CD14-positive monocyte (primary cell): ENCODE data around the gene FAAP20. TPM values are rescaled to one million over a fixed set of nuclear protein-coding genes. Genes with fewer than 3 reads are reported as not detected.

ENCODE experiments used
- DNase-seq, 3 donors: peaks; one replicate each; pipeline ENCODE4 v3.0.0-alpha.2; 2011 to 2022
- H2AFZ ChIP-seq: 2 replicates; pipeline ENCODE4 v1.6.0; 2012; ENCODE audit warnings: mild to moderate bottlenecking, low read depth, low read length, inconsistent platforms; ENCODE audit not compliant: insufficient read depth, poor library complexity, severe bottlenecking
- H3K27ac ChIP-seq, 2 donors: 1 replicate in 1 of 2; 2 replicates in 1 of 2; pipeline ENCODE4 v1.5.1; 2012 to 2013; ENCODE audit warnings: low read length in 2 of 2, control low read depth in 1 of 2, inconsistent platforms in 1 of 2, low read depth in 1 of 2, mild to moderate bottlenecking in 1 of 2
- H3K27me3 ChIP-seq, 2 donors: one replicate each; pipeline versions ENCODE4 v1.6.0 to v1.6.1; 2011 to 2013; ENCODE audit warnings: low read length in 2 of 2; ENCODE audit not compliant: control insufficient read depth in 2 of 2, insufficient read depth in 2 of 2
- H3K36me3 ChIP-seq, 2 donors: replicated peaks in 1 of 2; 1 replicate in 1 of 2; 2 replicates in 1 of 2; pipeline versions ENCODE4 v1.5.1 to v1.6.1; 2012 to 2013; ENCODE audit warnings: low read length in 2 of 2, control low read depth in 1 of 2, inconsistent platforms in 1 of 2, mild to moderate bottlenecking in 1 of 2; ENCODE audit not compliant: insufficient read depth in 2 of 2, control insufficient read depth in 1 of 2
- H3K4me1 ChIP-seq, 2 donors: 1 replicate in 1 of 2; 2 replicates in 1 of 2; pipeline versions ENCODE4 v1.5.1 to v1.6.1; 2012 to 2013; ENCODE audit warnings: low read length in 2 of 2, control low read depth in 1 of 2, inconsistent platforms in 1 of 2, mild to moderate bottlenecking in 1 of 2, moderate library complexity in 1 of 2; ENCODE audit not compliant: insufficient read depth in 2 of 2, control insufficient read depth in 1 of 2
- H3K4me2 ChIP-seq: replicated peaks from 2 replicates; pipeline ENCODE3; 2012; ENCODE audit warnings: low read length, moderate library complexity, mild to moderate bottlenecking; ENCODE audit not compliant: poor library complexity, severe bottlenecking; ENCODE audit errors: extremely low read depth
- H3K4me3 ChIP-seq, 3 experiments: fragments of 200-600 bp in 1 of 3; sonication (generic) in 1 of 3; replicated peaks in 1 of 3; 1 replicate in 2 of 3; 2 replicates in 1 of 3; pipeline ENCODE4 v1.5.1; 2011 to 2013; ENCODE audit warnings: low read length in 3 of 3, mild to moderate bottlenecking in 3 of 3, control low read depth in 2 of 3, low read depth in 2 of 3, inconsistent platforms in 1 of 3, moderate library complexity in 1 of 3
- H3K79me2 ChIP-seq: 2 replicates; pipeline ENCODE4 v1.6.0; 2012; ENCODE audit warnings: mild to moderate bottlenecking, control low read depth, inconsistent platforms, low read length, moderate library complexity; ENCODE audit not compliant: insufficient read depth
- H3K9ac ChIP-seq: 2 replicates; pipeline ENCODE4 v1.6.0; 2017; ENCODE audit warnings: low read length, mild to moderate bottlenecking; ENCODE audit not compliant: insufficient read depth, poor library complexity, severe bottlenecking
- H3K9me3 ChIP-seq, 2 donors: replicated peaks in 1 of 2; 1 replicate in 1 of 2; 2 replicates in 1 of 2; pipeline versions ENCODE4 v1.5.1 to v1.6.1; 2012 to 2013; ENCODE audit warnings: low read length in 2 of 2, control low read depth in 1 of 2; ENCODE audit not compliant: control insufficient read depth in 1 of 2, insufficient read depth in 1 of 2
- H4K20me1 ChIP-seq: 2 replicates; pipeline ENCODE4 v1.6.0; 2012; ENCODE audit warnings: mild to moderate bottlenecking, low read length, control low read depth, moderate library complexity; ENCODE audit not compliant: insufficient read depth
- H3K27ac Mint-ChIP-seq, 7 donors: one replicate each; pipeline ENCODE4 v1.8.0; 2020; ENCODE audit warnings: mild to moderate bottlenecking in 7 of 7, mixed read lengths in 7 of 7, moderate library complexity in 6 of 7, inconsistent platforms in 2 of 7
- H3K27me3 Mint-ChIP-seq, 3 donors: one replicate each; pipeline ENCODE4 v1.8.0; 2021 to 2022; ENCODE audit warnings: low read depth in 3 of 3, mild to moderate bottlenecking in 3 of 3, mixed read lengths in 3 of 3, moderate library complexity in 3 of 3, inconsistent platforms in 1 of 3
- H3K36me3 Mint-ChIP-seq, 2 donors: one replicate each; pipeline ENCODE4 v1.8.0; 2020; ENCODE audit warnings: mixed read lengths in 2 of 2, inconsistent platforms in 1 of 2, mild to moderate bottlenecking in 1 of 2
- H3K4me1 Mint-ChIP-seq: one replicate; pipeline ENCODE4 v1.8.0; 2020; ENCODE audit warnings: mild to moderate bottlenecking, mixed read lengths
- H3K4me3 Mint-ChIP-seq, 2 donors: one replicate each; pipeline ENCODE4 v1.8.0; 2020; ENCODE audit warnings: mild to moderate bottlenecking in 2 of 2, mixed read lengths in 2 of 2, moderate library complexity in 1 of 2
- H3K9me3 Mint-ChIP-seq, 7 donors: one replicate each; pipeline ENCODE4 v1.8.0; 2020 to 2022; ENCODE audit warnings: mixed read lengths in 7 of 7, mild to moderate bottlenecking in 6 of 7, moderate library complexity in 6 of 7, inconsistent platforms in 2 of 7
- CTCF ChIP-seq: fragments of 200-600 bp; IDR thresholded peaks from one replicate; pipeline ENCODE4 v1.8.0; 2022; ENCODE audit warnings: antibody characterized with exemption, mild to moderate bottlenecking
- WGBS: methylation state at CpG from one replicate; pipeline ENCODE4 v1.1.5; 2013; ENCODE audit warnings: missing lambda C conversion rate; ENCODE audit not compliant: insufficient coverage; 5-methylcytosine and 5-hydroxymethylcytosine counted together
- intact Hi-C, 2 donors: fragments of 100-400 bp; cut with micrococcal nuclease; formaldehyde crosslinking; loops; one replicate each; pipeline versions ENCODE4 v1.15.0 to v1.15.1; 2023
- polyA plus RNA-seq, 3 donors: library from polyadenylated mRNA; depleted of rRNA in 1 of 3; unstranded in 2 of 3; stranded (reverse) in 1 of 3; fragments of 300-500 nt in 2 of 3; fragments of >200 nt in 1 of 3; fragmentation: Illumina TruSeq in 2 of 3; gene quantifications; 1 replicate in 2 of 3; 2 replicates in 1 of 3; pipeline ENCODE4 v1.2.3, GENCODE V29; 2012 to 2021

The FAAP20 gene
- polyA plus RNA-seq, 3 donors, result 11.8 to 49.3 (median 35.1) TPM

DNA sequence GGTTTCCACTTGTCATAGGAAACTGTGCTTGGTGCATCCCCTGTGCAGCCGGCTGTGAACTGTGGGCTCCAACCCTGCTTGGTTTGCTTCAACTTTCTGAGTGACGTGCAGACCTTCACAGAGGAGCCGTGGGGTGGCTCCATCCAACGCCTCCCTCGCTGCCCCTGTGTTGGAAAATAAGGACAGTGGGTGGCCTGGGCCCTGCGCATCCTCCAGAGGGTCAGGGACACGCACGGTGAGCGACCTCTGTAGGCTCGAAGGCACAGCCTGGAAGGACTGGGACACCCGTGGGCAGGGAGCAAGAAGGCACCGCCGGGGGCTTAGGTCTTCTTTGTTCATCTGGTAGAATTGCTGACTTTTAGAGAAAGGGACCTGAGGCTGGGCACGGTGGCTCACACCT is 6.5 kb upstream of the FAAP20 start:
- Histone ChIP-seq H3K9me3 (no peaks in the 10 kb centered on the region), H3K36me3 (no peaks in the 10 kb centered on the region), H3K27ac (no peak overlapping the region), H4K20me1 (no peaks in the 10 kb centered on the region), H2AFZ (no peak overlapping the region), H3K4me1 (peaks cover 30 to 36% of the 10 kb centered on the region in 2 donors), H3K27me3 (peaks cover 0 to under 1% of the 10 kb centered on the region in 2 donors), H3K4me2 (no peak overlapping the region), H3K9ac (no peak overlapping the region), H3K4me3 (no peak overlapping the region), H3K79me2 (no peaks in the 10 kb centered on the region)
- intact Hi-C loops, result loop anchor here in 1 of 2 donors (5.0 to 10.0 kb wide), 2 partner anchors 284 to 324 kb away; partner anchors contain the start of genes CALML6, PANK4 and TMEM52
- no peak for TF ChIP-seq CTCF
- Mint-ChIP-seq H3K4me1 (peaks cover 21% of the 10 kb centered on the region), H3K27me3 (peaks cover 3 to 8% (median 7%) of the 10 kb centered on the region in 3 donors), H3K9me3 (peaks cover 0 to 1% (median 0%) of the 10 kb centered on the region in 7 donors), H3K36me3 (no peaks in the 10 kb centered on the region), H3K27ac (no peak overlapping the region), H3K4me3 (no peak overlapping the region)
- DNase-seq, result no peak
- WGBS, result 99% methylated on average over 13 of the region's 14 CpGs

DNA sequence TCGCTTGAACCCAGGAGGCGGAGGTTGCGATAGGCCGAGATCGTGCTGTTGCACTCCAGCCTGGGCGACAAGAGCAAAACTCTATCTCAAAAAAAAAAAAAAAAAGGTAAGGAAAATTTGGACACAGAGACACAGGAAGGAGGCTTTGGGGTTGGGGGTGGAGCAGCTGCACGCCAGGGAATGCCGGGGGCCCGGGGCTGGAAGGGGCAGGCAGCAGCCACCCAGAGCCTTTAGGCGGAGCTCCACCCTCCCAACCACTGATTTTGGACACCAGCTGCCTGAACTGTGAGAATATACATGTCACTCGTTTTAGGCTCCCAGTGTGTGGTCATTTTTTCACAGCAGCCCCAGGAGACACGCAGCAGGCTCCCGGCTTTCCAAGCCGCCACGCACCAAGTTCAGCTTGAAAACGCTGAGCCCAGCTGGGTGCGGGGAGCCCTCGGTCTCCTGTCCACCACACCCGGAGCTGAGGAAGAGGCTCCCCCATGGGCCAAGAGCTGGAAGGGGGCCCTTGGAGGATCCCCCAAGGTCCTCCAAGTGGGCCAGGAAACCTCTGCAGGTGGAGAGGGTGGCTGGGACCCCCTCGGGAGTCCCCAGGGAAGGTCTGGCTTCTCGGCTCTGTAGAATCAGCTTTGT is 5.9 kb upstream of the FAAP20 start:
- no peak overlapping the region for H3K4me3 ChIP-seq
- intact Hi-C loops, result loop anchor here in 1 of 2 donors (5.0 to 10.0 kb wide), 2 partner anchors 283 to 324 kb away; partner anchors contain the start of genes CALML6, PANK4 and TMEM52
- peaks cover 27 to 33% of the 10 kb centered on the region in 2 donors for H3K4me1 ChIP-seq
- TF ChIP-seq CTCF, result no peak
- H3K27ac Mint-ChIP-seq, result no peak overlapping the region
- no peaks in the 10 kb centered on the region for H3K9me3 ChIP-seq
- H4K20me1 ChIP-seq, result no peaks in the 10 kb centered on the region
- DNase-seq, result no peak
- no peaks in the 10 kb centered on the region for H3K36me3 ChIP-seq
- no peaks in the 10 kb centered on the region for H3K79me2 ChIP-seq
- no peaks in the 10 kb centered on the region for H3K27me3 ChIP-seq
- no peaks in the 10 kb centered on the region for H3K9me3 Mint-ChIP-seq
- H3K4me1 Mint-ChIP-seq, result peaks cover 18% of the 10 kb centered on the region
- H3K27ac ChIP-seq, result no peak overlapping the region
- peaks cover 0 to 5% (median 3%) of the 10 kb centered on the region in 3 donors for H3K27me3 Mint-ChIP-seq
- no peak overlapping the region for H3K9ac ChIP-seq
- WGBS, result 100% methylated on average over 13 of the region's 21 CpGs
- no peaks in the 10 kb centered on the region for H3K36me3 Mint-ChIP-seq
- no peak overlapping the region for H3K4me3 Mint-ChIP-seq
- H2AFZ ChIP-seq, result no peak overlapping the region
- H3K4me2 ChIP-seq, result no peak overlapping the region
